ENCODE data around the gene TLE2. TPM values are rescaled to one million over a fixed set of nuclear protein-coding genes. Genes with fewer than 3 reads are reported as not detected.

The TLE2 gene
- total RNA-seq, 2 donors from 2014 or later = 2.5 to 3.5 TPM

GRCh38 chr19:3035542-3036118, 6.5 kb upstream of the TLE2 start:
- Mint-ChIP-seq H3K4me3 (peak overlapping the region; percentile 94), H3K27ac (peak overlapping the region; percentile 99), H3K4me1 (peaks cover 9% of the 10 kb centered on the region), H3K9me3 (no peaks in the 10 kb centered on the region), H3K27me3 (no peaks in the 10 kb centered on the region), H3K36me3 (ENCODE audit: low read depth) (peaks cover 6% of the 10 kb centered on the region)
- peak; percentile 94 for ATAC-seq (replicated peaks)

- peak overlapping the region; percentile 94 for H3K4me3 Mint-ChIP-seq
- peak overlapping the region; percentile 99 for H3K27ac Mint-ChIP-seq
- H3K27me3 Mint-ChIP-seq = no peaks in the 10 kb centered on the region
- ATAC-seq (replicated peaks) = peak; percentile 53
- H3K36me3 Mint-ChIP-seq (ENCODE audit: low read depth) = peaks cover 6% of the 10 kb centered on the region
- no peaks in the 10 kb centered on the region for H3K9me3 Mint-ChIP-seq
- H3K4me1 Mint-ChIP-seq = peaks cover 9% of the 10 kb centered on the region
These were observed 5.8 kb upstream of the TLE2 start for GRCh38 chr19:3034656-3035541.

GRCh38 chr19:3034406-3034655, 5.3 kb upstream of the TLE2 start:
- Mint-ChIP-seq H3K4me1 (peaks cover 9% of the 10 kb centered on the region), H3K27ac (peak overlapping the region; percentile 99), H3K36me3 (ENCODE audit: low read depth) (peaks cover 6% of the 10 kb centered on the region), H3K27me3 (no peaks in the 10 kb centered on the region), H3K9me3 (no peaks in the 10 kb centered on the region), H3K4me3 (peak overlapping the region; percentile 94)
- no peak for ATAC-seq (replicated peaks)

- H3K27ac Mint-ChIP-seq = peak overlapping the region; percentile 99
- no peaks in the 10 kb centered on the region for H3K27me3 Mint-ChIP-seq
- no peaks in the 10 kb centered on the region for H3K9me3 Mint-ChIP-seq
- H3K36me3 Mint-ChIP-seq (ENCODE audit: low read depth) = peaks cover 6% of the 10 kb centered on the region
- peaks cover 9% of the 10 kb centered on the region for H3K4me1 Mint-ChIP-seq
- peak overlapping the region; percentile 94 for H3K4me3 Mint-ChIP-seq
- ATAC-seq (replicated peaks) = no peak
These were observed 4.7 kb upstream of the TLE2 start for GRCh38 chr19:3033595-3034405.

- Mint-ChIP-seq H3K27me3 (peaks cover 4% of the 10 kb centered on the region), H3K4me1 (peaks cover 9% of the 10 kb centered on the region), H3K27ac (no peak overlapping the region), H3K9me3 (no peaks in the 10 kb centered on the region), H3K36me3 (ENCODE audit: low read depth) (peaks cover 6% of the 10 kb centered on the region), H3K4me3 (no peak overlapping the region)
- no peak for ATAC-seq (replicated peaks)
These were observed 2.5 kb upstream of the TLE2 start for GRCh38 chr19:3031607-3031867.

GRCh38 chr19:3028305-3029064, 595 bp downstream of the TLE2 start:
- ATAC-seq (replicated peaks) = no peak
- Mint-ChIP-seq H3K27me3 (peaks cover 6% of the 10 kb centered on the region), H3K4me1 (peaks cover 5% of the 10 kb centered on the region), H3K27ac (no peak overlapping the region), H3K9me3 (no peaks in the 10 kb centered on the region), H3K4me3 (peak overlapping the region; percentile 54), H3K36me3 (ENCODE audit: low read depth) (no peaks in the 10 kb centered on the region)

- H3K36me3 Mint-ChIP-seq (ENCODE audit: low read depth) = no peaks in the 10 kb centered on the region
- peak overlapping the region; percentile 54 for H3K4me3 Mint-ChIP-seq
- no peak overlapping the region for H3K27ac Mint-ChIP-seq
- ATAC-seq (replicated peaks) = no peak
- peaks cover 6% of the 10 kb centered on the region for H3K27me3 Mint-ChIP-seq
- H3K9me3 Mint-ChIP-seq = no peaks in the 10 kb centered on the region
- peaks cover 5% of the 10 kb centered on the region for H3K4me1 Mint-ChIP-seq
These were observed 1.1 kb downstream of the TLE2 start for GRCh38 chr19:3027981-3028304.

GRCh38 chr19:3027292-3027691, 1.8 kb downstream of the TLE2 start:
- H3K4me1 Mint-ChIP-seq = peaks cover 5% of the 10 kb centered on the region
- H3K27me3 Mint-ChIP-seq = peaks cover 6% of the 10 kb centered on the region
- no peaks in the 10 kb centered on the region for H3K36me3 Mint-ChIP-seq (ENCODE audit: low read depth)
- no peak overlapping the region for H3K27ac Mint-ChIP-seq
- H3K9me3 Mint-ChIP-seq = no peaks in the 10 kb centered on the region
- ATAC-seq (replicated peaks) = no peak
- peak overlapping the region; percentile 29 for H3K4me3 Mint-ChIP-seq

- Mint-ChIP-seq H3K9me3 (no peaks in the 10 kb centered on the region), H3K36me3 (ENCODE audit: low read depth) (no peaks in the 10 kb centered on the region), H3K4me3 (no peak overlapping the region), H3K27me3 (peaks cover 6% of the 10 kb centered on the region), H3K27ac (no peak overlapping the region), H3K4me1 (peaks cover 5% of the 10 kb centered on the region)
- ATAC-seq (replicated peaks) = no peak
These were observed 2.3 kb downstream of the TLE2 start for GRCh38 chr19:3026768-3027167.

GRCh38 chr19:3025549-3025886, 3.6 kb downstream of the TLE2 start:
- peaks cover 5% of the 10 kb centered on the region for H3K4me1 Mint-ChIP-seq
- H3K36me3 Mint-ChIP-seq (ENCODE audit: low read depth) = no peaks in the 10 kb centered on the region
- H3K27ac Mint-ChIP-seq = no peak overlapping the region
- no peaks in the 10 kb centered on the region for H3K9me3 Mint-ChIP-seq
- H3K4me3 Mint-ChIP-seq = no peak overlapping the region
- ATAC-seq (replicated peaks) = no peak
- peaks cover 6% of the 10 kb centered on the region for H3K27me3 Mint-ChIP-seq

- Mint-ChIP-seq H3K36me3 (ENCODE audit: low read depth) (no peaks in the 10 kb centered on the region), H3K4me1 (peaks cover 5% of the 10 kb centered on the region), H3K27ac (no peak overlapping the region), H3K9me3 (no peaks in the 10 kb centered on the region), H3K27me3 (peaks cover 6% of the 10 kb centered on the region), H3K4me3 (peak overlapping the region; percentile 44)
- ATAC-seq (replicated peaks) = peak; percentile 31
These were observed 4.1 kb downstream of the TLE2 start for GRCh38 chr19:3024870-3025548.

- Mint-ChIP-seq H3K4me1 (peaks cover 5% of the 10 kb centered on the region), H3K27me3 (peaks cover 6% of the 10 kb centered on the region), H3K36me3 (ENCODE audit: low read depth) (no peaks in the 10 kb centered on the region), H3K27ac (no peak overlapping the region), H3K4me3 (peak overlapping the region; percentile 44), H3K9me3 (no peaks in the 10 kb centered on the region)
- ATAC-seq (replicated peaks) = peak; percentile 91
These were observed 4.6 kb downstream of the TLE2 start for GRCh38 chr19:3024509-3024869.

- Mint-ChIP-seq H3K9me3 (no peaks in the 10 kb centered on the region), H3K27me3 (peaks cover 1% of the 10 kb centered on the region), H3K27ac (no peak overlapping the region), H3K4me1 (peaks cover 5% of the 10 kb centered on the region), H3K4me3 (no peak overlapping the region), H3K36me3 (ENCODE audit: low read depth) (no peaks in the 10 kb centered on the region)
- ATAC-seq (replicated peaks) = no peak
These were observed 8.6 kb downstream of the TLE2 start for GRCh38 chr19:3020321-3020960.
